Prostate gland (tissue), 2 donors: Measurements from ENCODE around the gene SMAP2. TPM values are rescaled to one million over a fixed set of nuclear protein-coding genes. Genes with fewer than 3 reads are reported as not detected.

Source experiments
- DNase-seq: peaks from one replicate; pipeline ENCODE4 v3.0.0-alpha.2; 2019; ENCODE audit warnings: low spot score
- H3K27ac ChIP-seq, 2 donors: fragments of 200-600 bp; sonication (generic); 2 replicates each; pipeline ENCODE4 v1.5.1; 2017 to 2019
- H3K27me3 ChIP-seq: fragments of 200-600 bp; sonication (generic); replicated peaks from 2 replicates; pipeline ENCODE4 v1.5.1; 2019; ENCODE audit not compliant: insufficient read depth
- H3K36me3 ChIP-seq, 2 donors: fragments of 200-600 bp; sonication (generic); 1 replicate in 1 of 2; 2 replicates in 1 of 2; pipeline versions ENCODE4 v1.5.1 to v1.8.1; 2017 to 2019
- H3K4me1 ChIP-seq: fragments of 200-600 bp; sonication (generic); replicated peaks from 2 replicates; pipeline ENCODE4 v1.5.1; 2019
- H3K4me3 ChIP-seq, 2 donors: fragments of 200-600 bp; sonication (generic); 2 replicates each; pipeline ENCODE4 v1.5.1; 2017 to 2019
- H3K9me3 ChIP-seq: fragments of 200-600 bp; sonication (generic); 2 replicates; pipeline ENCODE4 v1.5.1; 2017
- POLR2A ChIP-seq: fragments of 450-650 bp; IDR thresholded peaks from one replicate; pipeline ENCODE4 v1.6.1; 2016; ENCODE audit warnings: antibody characterized with exemption, mild to moderate bottlenecking
- POLR2AphosphoS5 ChIP-seq: sonication (generic); formaldehyde crosslinking; IDR thresholded peaks from one replicate; pipeline ENCODE4 v1.6.1; 2017; ENCODE audit warnings: antibody characterized with exemption
- WGBS: methylation state at CpG from one replicate; pipeline ENCODE4 v1.1.5; 2018; 5-methylcytosine and 5-hydroxymethylcytosine counted together
- intact Hi-C: fragments of 100-400 bp; cut with DNase I; formaldehyde crosslinking; loops from one replicate; pipeline ENCODE4 v1.14.2; 2022
- total RNA-seq, 2 donors: library from RNA; depleted of rRNA; stranded (reverse); fragments of >200 nt; gene quantifications; one replicate each; pipeline ENCODE4 v1.1.0, GENCODE V29; 2016
- TF ChIP-seq, protein P1 (sequence below), 4 experiments: fragments of 200-600 bp in 2 of 4; fragments of 450-650 bp in 2 of 4; sonication (generic) in 2 of 4; IDR thresholded peaks; 1 replicate in 3 of 4; 2 replicates in 1 of 4; pipeline ENCODE4 v1.5.1; 2016 to 2019; ENCODE audit warnings: antibody characterized with exemption in 4 of 4, mild to moderate bottlenecking in 2 of 4, moderate library complexity in 2 of 4

The SMAP2 gene
- total RNA-seq, 2 donors from 2014 or later, result 22.0 to 39.6 TPM

GRCh38 chr1:40380817-40381216, 7.3 kb downstream of the SMAP2 start:
- H3K9me3 ChIP-seq, result no peaks in the 10 kb centered on the region
- peak overlapping the region; percentile 19 to 31 for H3K27ac ChIP-seq
- H3K4me1 ChIP-seq, result peaks cover 26% of the 10 kb centered on the region
- no peak for DNase-seq
- H3K4me3 ChIP-seq, result no peak overlapping the region
- no peaks in the 10 kb centered on the region for H3K36me3 ChIP-seq
- no peaks in the 10 kb centered on the region for H3K27me3 ChIP-seq
- TF ChIP-seq POLR2AphosphoS5, result no peak
- TF ChIP-seq, protein P1, sequence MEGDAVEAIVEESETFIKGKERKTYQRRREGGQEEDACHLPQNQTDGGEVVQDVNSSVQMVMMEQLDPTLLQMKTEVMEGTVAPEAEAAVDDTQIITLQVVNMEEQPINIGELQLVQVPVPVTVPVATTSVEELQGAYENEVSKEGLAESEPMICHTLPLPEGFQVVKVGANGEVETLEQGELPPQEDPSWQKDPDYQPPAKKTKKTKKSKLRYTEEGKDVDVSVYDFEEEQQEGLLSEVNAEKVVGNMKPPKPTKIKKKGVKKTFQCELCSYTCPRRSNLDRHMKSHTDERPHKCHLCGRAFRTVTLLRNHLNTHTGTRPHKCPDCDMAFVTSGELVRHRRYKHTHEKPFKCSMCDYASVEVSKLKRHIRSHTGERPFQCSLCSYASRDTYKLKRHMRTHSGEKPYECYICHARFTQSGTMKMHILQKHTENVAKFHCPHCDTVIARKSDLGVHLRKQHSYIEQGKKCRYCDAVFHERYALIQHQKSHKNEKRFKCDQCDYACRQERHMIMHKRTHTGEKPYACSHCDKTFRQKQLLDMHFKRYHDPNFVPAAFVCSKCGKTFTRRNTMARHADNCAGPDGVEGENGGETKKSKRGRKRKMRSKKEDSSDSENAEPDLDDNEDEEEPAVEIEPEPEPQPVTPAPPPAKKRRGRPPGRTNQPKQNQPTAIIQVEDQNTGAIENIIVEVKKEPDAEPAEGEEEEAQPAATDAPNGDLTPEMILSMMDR (IDR thresholded peaks at IDR 0.05), result no peak
- TF ChIP-seq POLR2A, result no peak
- intact Hi-C loops, result no loop called here
- WGBS, result 72% methylated on average over 4 of the region's 4 CpGs

DNA sequence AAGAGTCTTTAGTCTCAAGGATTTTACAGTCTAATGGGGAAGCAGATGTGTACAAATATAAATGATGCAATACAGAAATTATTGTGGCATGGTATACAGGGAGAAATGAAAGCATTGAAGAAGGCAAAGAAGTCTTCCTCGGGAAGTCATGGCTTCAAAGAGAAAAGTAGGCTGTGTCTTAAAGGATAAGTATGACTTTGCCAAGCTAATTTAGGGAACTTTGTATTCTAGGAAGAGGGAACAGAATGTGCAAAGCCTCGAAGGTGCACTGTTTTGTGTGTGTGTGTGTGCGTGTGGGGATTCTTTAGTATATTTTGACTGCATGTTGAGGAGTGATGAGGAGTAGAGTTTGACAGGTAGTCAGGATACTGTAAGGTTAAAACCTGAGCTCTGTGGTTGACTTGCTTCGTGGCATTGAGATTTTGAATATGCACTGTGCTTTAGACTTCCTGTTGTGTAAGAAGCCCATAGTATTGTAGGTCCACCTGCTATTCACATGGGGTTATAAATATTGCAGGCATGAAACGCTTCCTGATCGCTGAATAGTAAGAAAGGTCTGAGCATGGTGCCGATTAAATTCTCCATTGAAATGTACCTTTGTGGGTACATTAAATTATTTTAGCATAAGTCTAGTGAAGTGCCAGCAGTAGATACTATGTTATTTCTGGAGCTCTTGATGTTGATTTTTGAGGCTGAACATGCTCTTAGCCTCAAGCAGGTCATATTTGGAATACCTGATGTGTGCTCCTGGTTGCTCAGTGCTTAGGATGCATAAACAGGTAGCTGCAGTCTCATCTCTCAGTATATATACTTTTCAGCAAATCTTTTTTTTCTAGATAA, 8.0 kb downstream of the SMAP2 start:
- intact Hi-C loops, result no loop called here

GRCh38 chr1:40382108-40382460, 8.6 kb downstream of the SMAP2 start:
- TF ChIP-seq POLR2A, result no peak
- TF ChIP-seq, protein P1 (IDR thresholded peaks at IDR 0.05), result no peak
- no peak for TF ChIP-seq POLR2AphosphoS5
- Histone ChIP-seq H3K9me3 (no peaks in the 10 kb centered on the region), H3K36me3 (no peaks in the 10 kb centered on the region), H3K27ac (peak overlapping the region; percentile 55 to 71), H3K4me1 (peaks cover 26% of the 10 kb centered on the region), H3K27me3 (no peaks in the 10 kb centered on the region), H3K4me3 (no peak overlapping the region)
- WGBS, result 85% methylated on average over 3 of the region's 3 CpGs
- DNase-seq, result no peak
- intact Hi-C loops, result no loop called here

More for the DNA sequence above, 8.0 kb downstream of the SMAP2 start:
- DNase-seq, result no peak
- Histone ChIP-seq H3K9me3 (no peaks in the 10 kb centered on the region), H3K4me3 (no peak overlapping the region), H3K27ac (peak overlapping the region; percentile 31 to 55), H3K36me3 (no peaks in the 10 kb centered on the region), H3K27me3 (no peaks in the 10 kb centered on the region), H3K4me1 (peaks cover 26% of the 10 kb centered on the region)
- WGBS, result 74% methylated on average over 7 of the region's 7 CpGs
- TF ChIP-seq POLR2AphosphoS5 (peak; percentile 15), POLR2A (no peak)
- TF ChIP-seq, protein P1 (IDR thresholded peaks at IDR 0.05), result no peak

DNA sequence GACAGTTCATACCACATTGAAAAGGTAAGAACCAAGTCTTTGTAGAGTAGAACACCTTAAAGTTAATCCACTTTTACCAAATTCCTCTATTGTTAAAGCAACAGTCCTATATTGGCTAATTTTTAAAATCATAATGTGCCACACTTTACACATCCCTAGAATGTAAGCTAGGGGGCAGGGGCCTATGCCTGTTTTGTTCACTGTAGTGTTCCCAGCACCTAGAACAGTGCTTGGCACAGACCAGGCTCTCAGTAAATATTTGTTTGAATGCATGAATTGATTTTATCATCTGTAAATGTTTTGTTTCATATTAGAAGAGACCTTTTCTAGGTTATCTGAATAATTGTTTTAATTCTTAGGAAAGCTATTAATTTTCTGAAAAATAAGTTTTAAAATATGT, 9.1 kb downstream of the SMAP2 start:
- H3K4me3 ChIP-seq, result no peak overlapping the region
- H3K36me3 ChIP-seq, result no peaks in the 10 kb centered on the region
- peak overlapping the region; percentile 55 to 71 for H3K27ac ChIP-seq

More for the DNA sequence above, 9.1 kb downstream of the SMAP2 start:
- DNase-seq, result no peak
- Histone ChIP-seq H3K9me3 (no peaks in the 10 kb centered on the region), H3K27me3 (no peaks in the 10 kb centered on the region), H3K4me1 (peaks cover 26% of the 10 kb centered on the region)
- intact Hi-C loops, result no loop called here
- TF ChIP-seq, protein P1 (IDR thresholded peaks at IDR 0.05), result peak in 2 of 4 experiments; percentile 18 to 33
- TF ChIP-seq POLR2AphosphoS5, result no peak
- TF ChIP-seq POLR2A, result no peak
